Measurements from ENCODE around the gene HOXD10.
A peak's percentile ranks its signal among the peaks of the same experiment; 100 is the strongest.

- peak; percentile 86 for TF ChIP-seq CTCF (IDR thresholded peaks at IDR 0.05; ENCODE audit: poor library complexity, severe bottlenecking)
- TF ChIP-seq EZH2 (IDR thresholded peaks at IDR 0.05; ENCODE audit: borderline replicate concordance, insufficient read depth, low read length, poor library complexity, severe bottlenecking) = no peak
- no peak for TF ChIP-seq REST (IDR thresholded peaks at IDR 0.05; ENCODE audit: borderline replicate concordance)
- TF ChIP-seq POLR2AphosphoS5 (IDR thresholded peaks at IDR 0.05) = no peak
- no peak for TF ChIP-seq MXI1 (conservative IDR thresholded peaks at IDR 0.05; ENCODE audit: poor library complexity, severe bottlenecking)
- TF ChIP-seq SMC3 (conservative IDR thresholded peaks at IDR 0.05; ENCODE audit: poor library complexity) = peak; percentile 84
- no peak for TF ChIP-seq TAF1 (IDR thresholded peaks at IDR 0.05; ENCODE audit: low read depth)
Observed at GRCh38 chr2:176096986-176097819, 19.4 kb upstream of the HOXD10 start.
